H9 (cell line): ENCODE data around the gene BBS4. TPM values are rescaled to one million over a fixed set of nuclear protein-coding genes. Genes with fewer than 3 reads are reported as not detected.

Source experiments
- DNase-seq: peaks from one replicate; pipeline ENCODE4 v3.0.0-alpha.2; 2017
- H2AFZ ChIP-seq: one replicate; pipeline ENCODE4 v1.6.1; 2013; ENCODE audit warnings: mild to moderate bottlenecking, low read length, control low read depth, moderate library complexity
- H2AK5ac ChIP-seq: 2 replicates; pipeline ENCODE4 v1.6.1; 2013; ENCODE audit warnings: low read length, control low read depth, mixed read lengths; ENCODE audit not compliant: insufficient read length
- H2BK120ac ChIP-seq: one replicate; pipeline ENCODE4 v1.6.1; 2013; ENCODE audit warnings: low read depth, mild to moderate bottlenecking, low read length, control low read depth, inconsistent platforms; ENCODE audit not compliant: poor library complexity, severe bottlenecking
- H2BK12ac ChIP-seq: 2 replicates; pipeline ENCODE4 v1.6.1; 2013; ENCODE audit warnings: low read length, control low read depth, mixed read lengths, low read depth; ENCODE audit not compliant: insufficient read length
- H2BK15ac ChIP-seq: 2 replicates; pipeline ENCODE4 v1.6.1; 2013; ENCODE audit warnings: low read depth, low read length, control low read depth
- H2BK20ac ChIP-seq: one replicate; pipeline ENCODE4 v1.6.1; 2013; ENCODE audit warnings: low read depth, mild to moderate bottlenecking, low read length, control low read depth, inconsistent platforms; ENCODE audit not compliant: poor library complexity, severe bottlenecking
- H2BK5ac ChIP-seq: 2 replicates; pipeline ENCODE4 v1.6.1; 2013; ENCODE audit warnings: low read length, control low read depth, mixed read lengths; ENCODE audit not compliant: insufficient read length
- H3K14ac ChIP-seq: 2 replicates; pipeline ENCODE4 v1.6.1; 2013; ENCODE audit warnings: low read length, control low read depth; ENCODE audit not compliant: insufficient read depth
- H3K18ac ChIP-seq: 2 replicates; pipeline ENCODE4 v1.6.1; 2013; ENCODE audit warnings: low read depth, mild to moderate bottlenecking, mixed read lengths, low read length, control low read depth; ENCODE audit not compliant: insufficient read length
- H3K23ac ChIP-seq: 2 replicates; pipeline ENCODE4 v1.6.1; 2013; ENCODE audit warnings: low read length, control low read depth, mixed read lengths, low read depth; ENCODE audit not compliant: insufficient read length
- H3K23me2 ChIP-seq: 2 replicates; pipeline ENCODE4 v1.6.1; 2013; ENCODE audit warnings: low read depth, mild to moderate bottlenecking, mixed read lengths, low read length, control low read depth; ENCODE audit not compliant: insufficient read length, poor library complexity, severe bottlenecking
- H3K27ac ChIP-seq: 2 replicates; pipeline ENCODE4 v1.5.1; 2013; ENCODE audit warnings: low read length, control low read depth, mixed read lengths, low read depth; ENCODE audit not compliant: insufficient read length
- H3K27me3 ChIP-seq: 2 replicates; pipeline ENCODE4 v1.6.1; 2013; ENCODE audit warnings: low read length, control low read depth, inconsistent platforms; ENCODE audit not compliant: insufficient read depth
- H3K4ac ChIP-seq: 2 replicates; pipeline ENCODE4 v1.6.1; 2013; ENCODE audit warnings: low read depth, mild to moderate bottlenecking, control low read depth, inconsistent platforms, low read length, moderate library complexity
- H3K4me1 ChIP-seq: 2 replicates; pipeline ENCODE4 v1.6.1; 2013; ENCODE audit warnings: low read length, control low read depth, inconsistent platforms; ENCODE audit not compliant: insufficient read depth
- H3K4me2 ChIP-seq: 2 replicates; pipeline ENCODE4 v1.6.1; 2013; ENCODE audit warnings: low read length, control low read depth, mixed read lengths; ENCODE audit not compliant: insufficient read length, insufficient read depth
- H3K56ac ChIP-seq: 2 replicates; pipeline ENCODE4 v1.6.1; 2013; ENCODE audit warnings: low read depth, mild to moderate bottlenecking, mixed read lengths, low read length, control low read depth; ENCODE audit not compliant: insufficient read length
- H3K79me1 ChIP-seq: 2 replicates; pipeline ENCODE4 v1.6.1; 2013; ENCODE audit warnings: low read depth, mild to moderate bottlenecking, moderate library complexity, low read length, control low read depth, inconsistent platforms; ENCODE audit not compliant: insufficient read depth, poor library complexity, severe bottlenecking
- H3K79me2 ChIP-seq: 2 replicates; pipeline ENCODE4 v1.6.1; 2013; ENCODE audit warnings: low read length, control low read depth, inconsistent platforms; ENCODE audit not compliant: insufficient read depth
- H3K9ac ChIP-seq: 2 replicates; pipeline ENCODE4 v1.6.1; 2013; ENCODE audit warnings: low read length, control low read depth, mixed read lengths; ENCODE audit not compliant: insufficient read length; ENCODE audit errors: extremely low read depth
- H3K9me3 ChIP-seq: one replicate; pipeline ENCODE4 v1.6.1; 2013; ENCODE audit warnings: low read depth, low read length, inconsistent platforms; ENCODE audit not compliant: control insufficient read depth
- H3T11ph ChIP-seq: one replicate; pipeline ENCODE4 v1.6.1; 2013; ENCODE audit warnings: mild to moderate bottlenecking, low read length, control low read depth, inconsistent platforms
- H4K20me1 ChIP-seq: one replicate; pipeline ENCODE4 v1.6.1; 2013; ENCODE audit not compliant: control insufficient read depth, insufficient read length, insufficient read depth
- H4K5ac ChIP-seq: 2 replicates; pipeline ENCODE4 v1.6.1; 2013; ENCODE audit warnings: low read depth, mild to moderate bottlenecking, mixed read lengths, low read length, control low read depth; ENCODE audit not compliant: insufficient read length
- H4K8ac ChIP-seq: replicated peaks from 2 replicates; pipeline ENCODE4 v1.6.1; 2013; ENCODE audit warnings: low read length, control low read depth, mixed read lengths, low read depth; ENCODE audit not compliant: insufficient read length
- H4K91ac ChIP-seq: 2 replicates; pipeline ENCODE4 v1.6.1; 2013; ENCODE audit warnings: low read depth, mild to moderate bottlenecking, moderate library complexity, mixed read lengths, low read length, control low read depth; ENCODE audit not compliant: insufficient read length
- H3K27ac Mint-ChIP-seq, 3 experiments: 2 replicates in 2 of 3; 3 replicates in 1 of 3; pipeline ENCODE4 v1.8.0; 2020 to 2021; ENCODE audit warnings: mixed read lengths in 3 of 3, mild to moderate bottlenecking in 1 of 3, moderate library complexity in 1 of 3
- H3K27me3 Mint-ChIP-seq: 2 replicates; pipeline ENCODE4 v1.8.0; 2021; ENCODE audit warnings: low read depth, mild to moderate bottlenecking, moderate library complexity, mixed read lengths
- H3K36me3 Mint-ChIP-seq, 3 experiments: 2 replicates in 2 of 3; 3 replicates in 1 of 3; pipeline ENCODE4 v1.8.0; 2020 to 2021; ENCODE audit warnings: low read depth in 3 of 3, mixed read lengths in 3 of 3; ENCODE audit not compliant: insufficient read depth in 1 of 3
- H3K4me1 Mint-ChIP-seq, 2 experiments: 2 replicates each; pipeline ENCODE4 v1.8.0; 2020; ENCODE audit warnings: mixed read lengths in 2 of 2
- H3K4me3 Mint-ChIP-seq, 2 experiments: 2 replicates in 1 of 2; 3 replicates in 1 of 2; pipeline ENCODE4 v1.8.0; 2020 to 2021; ENCODE audit warnings: mild to moderate bottlenecking in 2 of 2, mixed read lengths in 2 of 2, moderate library complexity in 1 of 2
- H3K9me3 Mint-ChIP-seq, 2 experiments: 2 replicates in 1 of 2; 3 replicates in 1 of 2; pipeline ENCODE4 v1.8.0; 2020; ENCODE audit warnings: mild to moderate bottlenecking in 2 of 2, mixed read lengths in 2 of 2, moderate library complexity in 1 of 2
- WGBS: extraction: QIAGEN DNeasy Blood & Tissue Kit; methylation state at CpG from one replicate; pipeline ENCODE4 v1.1.7; 2013; ENCODE audit warnings: missing lambda C conversion rate, low lambda C conversion rate, mixed read lengths; ENCODE audit not compliant: insufficient read length; ENCODE audit errors: extremely low coverage; 5-methylcytosine and 5-hydroxymethylcytosine counted together
- total RNA-seq: library from RNA; stranded (reverse); gene quantifications from 2 replicates; pipeline ENCODE4 v1.2.1, GENCODE V29; 2021
- TF ChIP-seq, protein P1 (sequence below): fragments of 200-600 bp; sonication (generic); conservative IDR thresholded peaks from 3 replicates; pipeline ENCODE4 v1.8.0; 2021; ENCODE audit warnings: antibody characterized with exemption, mild to moderate bottlenecking

Gene BBS4
- total RNA-seq, 1 experiment from 2014 or later: 27.3 TPM

DNA sequence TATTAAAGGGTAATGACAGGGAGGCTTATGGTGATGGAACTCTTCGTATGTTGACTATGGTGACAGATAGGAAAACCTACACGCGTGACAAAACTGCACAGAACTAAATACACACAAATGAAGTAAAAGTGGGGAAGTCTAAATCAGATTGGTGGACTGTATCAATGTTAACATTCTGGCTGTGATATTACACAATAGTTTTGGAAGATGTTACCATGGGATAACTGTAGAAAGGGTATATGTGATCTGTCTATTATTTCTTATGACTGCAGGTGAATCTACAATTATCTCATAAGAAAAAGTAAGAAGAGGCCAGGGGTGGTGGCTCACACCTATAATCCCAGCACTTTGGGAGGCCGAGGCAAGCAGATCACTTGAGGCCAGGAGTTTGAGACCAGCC lies 9.2 kb upstream of the BBS4 start:
- Histone ChIP-seq H2AK5ac (no peak overlapping the region), H2BK5ac (no peak overlapping the region), H3K4me2 (no peak overlapping the region), H2AFZ (no peak overlapping the region), H2BK15ac (no peak overlapping the region), H3K9me3 (no peaks in the 10 kb centered on the region), H4K8ac (no peak overlapping the region), H3K4me1 (no peaks in the 10 kb centered on the region; the same call in 1 of the 2 replicates), H4K91ac (no peak overlapping the region), H3K27me3 (no peaks in the 10 kb centered on the region), H4K5ac (no peak overlapping the region), H3K18ac (no peak overlapping the region), H2BK120ac (no peak overlapping the region), H4K20me1 (no peaks in the 10 kb centered on the region), H3T11ph (no peak overlapping the region), H3K9ac (no peak overlapping the region), H2BK12ac (no peak overlapping the region), H3K79me1 (no peaks in the 10 kb centered on the region), H2BK20ac (no peak overlapping the region), H3K56ac (no peak overlapping the region), H3K23me2 (no peaks in the 10 kb centered on the region), H3K4ac (no peak overlapping the region), H3K14ac (no peak overlapping the region), H3K27ac (no peak overlapping the region), H3K79me2 (no peaks in the 10 kb centered on the region), H3K23ac (no peak overlapping the region)
- DNase-seq: no peak
- TF ChIP-seq, protein P1, sequence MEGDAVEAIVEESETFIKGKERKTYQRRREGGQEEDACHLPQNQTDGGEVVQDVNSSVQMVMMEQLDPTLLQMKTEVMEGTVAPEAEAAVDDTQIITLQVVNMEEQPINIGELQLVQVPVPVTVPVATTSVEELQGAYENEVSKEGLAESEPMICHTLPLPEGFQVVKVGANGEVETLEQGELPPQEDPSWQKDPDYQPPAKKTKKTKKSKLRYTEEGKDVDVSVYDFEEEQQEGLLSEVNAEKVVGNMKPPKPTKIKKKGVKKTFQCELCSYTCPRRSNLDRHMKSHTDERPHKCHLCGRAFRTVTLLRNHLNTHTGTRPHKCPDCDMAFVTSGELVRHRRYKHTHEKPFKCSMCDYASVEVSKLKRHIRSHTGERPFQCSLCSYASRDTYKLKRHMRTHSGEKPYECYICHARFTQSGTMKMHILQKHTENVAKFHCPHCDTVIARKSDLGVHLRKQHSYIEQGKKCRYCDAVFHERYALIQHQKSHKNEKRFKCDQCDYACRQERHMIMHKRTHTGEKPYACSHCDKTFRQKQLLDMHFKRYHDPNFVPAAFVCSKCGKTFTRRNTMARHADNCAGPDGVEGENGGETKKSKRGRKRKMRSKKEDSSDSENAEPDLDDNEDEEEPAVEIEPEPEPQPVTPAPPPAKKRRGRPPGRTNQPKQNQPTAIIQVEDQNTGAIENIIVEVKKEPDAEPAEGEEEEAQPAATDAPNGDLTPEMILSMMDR: no peak
- H3K36me3 Mint-ChIP-seq: no peaks in the 10 kb centered on the region
- no peak overlapping the region for H3K27ac Mint-ChIP-seq
- no peaks in the 10 kb centered on the region for H3K9me3 Mint-ChIP-seq
- peaks cover 2% of the 10 kb centered on the region; the same call in 1 of the 2 replicates for H3K27me3 Mint-ChIP-seq
- no peak overlapping the region for H3K4me3 Mint-ChIP-seq
- H3K4me1 Mint-ChIP-seq: peaks cover under 1 to 8% of the 10 kb centered on the region in 2 experiments
- 100% methylated on average over 1 of the region's 4 CpGs for WGBS
